IMR-90 (cell line): ENCODE data around the gene CCDC87. TPM values are rescaled to one million over a fixed set of nuclear protein-coding genes. Genes with fewer than 3 reads are reported as not detected.

Experiments
- ATAC-seq: fragments of 200-7000 bp; cut with Tn5 transposase; 2 replicates; pipeline ENCODE4 v1.9.1; 2020; ENCODE audit warnings: low read depth, mild to moderate bottlenecking, moderate library complexity
- BruUV-seq: library from RNA; stranded (reverse); fragments of 400-500 nt; replicated peaks from 2 replicates; lab custom pipeline; 2021; lab: Mats Ljungman, UMichigan
- CTCF ChIA-PET: fragments of 300-600 bp; formaldehyde crosslinking; extraction: SDS; loops from one replicate; lab custom pipeline; 2021; ENCODE audit warnings: antibody characterized with exemption; lab: Yijun Ruan, JAX
- POLR2A ChIA-PET: fragments of 300-600 bp; sonication (Branson Sonifier 250); formaldehyde crosslinking; loops from one replicate; lab custom pipeline; 2022; ENCODE audit warnings: antibody characterized with exemption; ENCODE audit not compliant: unreplicated experiment; lab: Charles Lee
- DNase-seq: peaks from one replicate; pipeline ENCODE4 v3.0.0; 2013
- H2AFZ ChIP-seq: replicated peaks from 2 replicates; pipeline ENCODE3; 2013; ENCODE audit warnings: low read length, mild to moderate bottlenecking; ENCODE audit not compliant: poor library complexity
- H2AK5ac ChIP-seq: 2 replicates; pipeline ENCODE4 v1.6.1; 2013; ENCODE audit warnings: low read depth, low read length, inconsistent platforms
- H2AK9ac ChIP-seq: replicated peaks from 2 replicates; pipeline ENCODE3; 2013; ENCODE audit warnings: mild to moderate bottlenecking, low read depth, low read length, moderate library complexity; ENCODE audit not compliant: poor library complexity
- H2BK120ac ChIP-seq: 2 replicates; pipeline ENCODE4 v1.6.1; 2013; ENCODE audit warnings: low read depth, low read length, inconsistent platforms
- H2BK15ac ChIP-seq: 3 replicates; pipeline ENCODE4 v1.6.1; 2013; ENCODE audit warnings: low read depth, low read length, inconsistent platforms
- H2BK20ac ChIP-seq: 2 replicates; pipeline ENCODE4 v1.6.1; 2013; ENCODE audit warnings: low read depth, mild to moderate bottlenecking, inconsistent platforms, low read length, moderate library complexity
- H2BK5ac ChIP-seq: 2 replicates; pipeline ENCODE4 v1.6.1; 2013; ENCODE audit warnings: mild to moderate bottlenecking, low read depth, low read length, inconsistent platforms; ENCODE audit not compliant: poor library complexity, severe bottlenecking
- H3K14ac ChIP-seq: replicated peaks from 2 replicates; pipeline ENCODE4 v1.6.1; 2013; ENCODE audit warnings: low read depth, low read length, inconsistent platforms
- H3K18ac ChIP-seq: 2 replicates; pipeline ENCODE4 v1.6.1; 2013; ENCODE audit warnings: low read depth, low read length, control low read depth
- H3K23ac ChIP-seq: 2 replicates; pipeline ENCODE4 v1.6.1; 2013; ENCODE audit warnings: low read depth, low read length, inconsistent platforms
- H3K27ac ChIP-seq: 2 replicates; pipeline ENCODE4 v1.5.1; 2013; ENCODE audit warnings: mild to moderate bottlenecking, control low read depth, low read length; ENCODE audit not compliant: insufficient read depth
- H3K27me3 ChIP-seq: 2 replicates; pipeline ENCODE4 v1.6.1; 2013; ENCODE audit warnings: low read length; ENCODE audit not compliant: control insufficient read depth, insufficient read depth
- H3K36me3 ChIP-seq: 2 replicates; pipeline ENCODE4 v1.6.1; 2013; ENCODE audit warnings: low read length, mixed read lengths; ENCODE audit not compliant: control insufficient read depth, insufficient read depth
- H3K4ac ChIP-seq: 2 replicates; pipeline ENCODE4 v1.6.1; 2013; ENCODE audit warnings: low read depth, low read length, inconsistent platforms
- H3K4me1 ChIP-seq: 2 replicates; pipeline ENCODE4 v1.6.1; 2013; ENCODE audit warnings: low read length, mixed read lengths; ENCODE audit not compliant: control insufficient read depth, insufficient read depth
- H3K4me2 ChIP-seq: 2 replicates; pipeline ENCODE4 v1.6.1; 2013; ENCODE audit warnings: low read depth, mild to moderate bottlenecking, control low read depth, low read length, moderate library complexity
- H3K4me3 ChIP-seq: 2 replicates; pipeline ENCODE4 v1.5.1; 2013; ENCODE audit warnings: low read depth, mild to moderate bottlenecking, control low read depth, low read length, moderate library complexity; ENCODE audit not compliant: insufficient read depth
- H3K56ac ChIP-seq: 2 replicates; pipeline ENCODE4 v1.6.1; 2013; ENCODE audit warnings: low read length, inconsistent platforms; ENCODE audit not compliant: insufficient read depth; ENCODE audit errors: extremely low read depth
- H3K79me1 ChIP-seq, 2 experiments: 2 replicates each; pipeline ENCODE4 v1.6.1; 2013; ENCODE audit warnings: low read length in 2 of 2, inconsistent platforms in 1 of 2, low read depth in 1 of 2
- H3K9ac ChIP-seq: 2 replicates; pipeline ENCODE4 v1.6.1; 2013; ENCODE audit warnings: low read depth, low read length, control low read depth
- H3K9me1 ChIP-seq: 2 replicates; pipeline ENCODE4 v1.6.1; 2013; ENCODE audit warnings: low read length, inconsistent platforms; ENCODE audit not compliant: insufficient read depth
- H3K9me3 ChIP-seq: 2 replicates; pipeline ENCODE4 v1.6.1; 2013; ENCODE audit warnings: low read length; ENCODE audit not compliant: control insufficient read depth, insufficient read depth
- H4K20me1 ChIP-seq: 2 replicates; pipeline ENCODE4 v1.6.1; 2013; ENCODE audit warnings: low read length, inconsistent platforms; ENCODE audit not compliant: insufficient read depth
- H4K5ac ChIP-seq: 2 replicates; pipeline ENCODE4 v1.6.1; 2013; ENCODE audit warnings: mild to moderate bottlenecking, low read depth, low read length, control low read depth
- H4K8ac ChIP-seq, 2 experiments: 2 replicates each; pipeline ENCODE4 v1.6.1; 2013; ENCODE audit warnings: low read depth in 2 of 2, low read length in 2 of 2, control low read depth in 1 of 2, inconsistent platforms in 1 of 2
- H4K91ac ChIP-seq: 2 replicates; pipeline ENCODE4 v1.6.1; 2013; ENCODE audit warnings: low read depth, low read length, inconsistent platforms; ENCODE audit not compliant: insufficient read depth
- BHLHE40 ChIP-seq: fragments of 150-350 bp; IDR thresholded peaks from 2 replicates; pipeline ENCODE4 v1.6.1; 2016; ENCODE audit warnings: mild to moderate bottlenecking, low read depth, low read length
- CEBPB ChIP-seq: IDR thresholded peaks from 2 replicates; pipeline ENCODE4 v1.6.1; 2012; ENCODE audit warnings: low read depth, low read length, improper control_type of control experiment
- CHD1 ChIP-seq: IDR thresholded peaks from 2 replicates; pipeline ENCODE4 v1.6.1; 2012; ENCODE audit warnings: low read depth, low read length, improper control_type of control experiment
- CTCF ChIP-seq: conservative IDR thresholded peaks from 2 replicates; pipeline ENCODE4 v1.5.1; 2012; ENCODE audit warnings: mild to moderate bottlenecking, low read depth, low read length, improper control_type of control experiment
- FOS ChIP-seq: fragments of 150-350 bp; IDR thresholded peaks from 2 replicates; pipeline ENCODE4 v1.6.1; 2016; ENCODE audit warnings: low read depth, low read length
- MAFK ChIP-seq: IDR thresholded peaks from 2 replicates; pipeline ENCODE4 v1.6.1; 2012; ENCODE audit warnings: low read depth, low read length, improper control_type of control experiment
- MAZ ChIP-seq: IDR thresholded peaks from 2 replicates; pipeline ENCODE4 v1.6.1; 2012; ENCODE audit warnings: low read depth, mild to moderate bottlenecking, low read length, improper control_type of control experiment, moderate library complexity, borderline replicate concordance
- MXI1 ChIP-seq: IDR thresholded peaks from 2 replicates; pipeline ENCODE4 v1.6.1; 2012; ENCODE audit warnings: low read depth, mild to moderate bottlenecking, low read length, moderate library complexity, borderline replicate concordance
- NFE2L2 ChIP-seq: fragments of 150-350 bp; IDR thresholded peaks from 2 replicates; pipeline ENCODE4 v1.6.1; 2016; ENCODE audit warnings: low read depth, mild to moderate bottlenecking, low read length
- POLR2A ChIP-seq: IDR thresholded peaks from 2 replicates; pipeline ENCODE4 v1.6.1; 2012; ENCODE audit warnings: mild to moderate bottlenecking, low read depth, low read length
- RAD21 ChIP-seq: IDR thresholded peaks from 2 replicates; pipeline ENCODE4 v1.6.1; 2012; ENCODE audit warnings: low read length, improper control_type of control experiment
- RCOR1 ChIP-seq: IDR thresholded peaks from 2 replicates; pipeline ENCODE4 v1.6.1; 2012; ENCODE audit warnings: mild to moderate bottlenecking, low read length, improper control_type of control experiment; ENCODE audit not compliant: insufficient replicate concordance
- RFX5 ChIP-seq: IDR thresholded peaks from 2 replicates; pipeline ENCODE4 v1.8.0; 2012; ENCODE audit warnings: low read depth, mild to moderate bottlenecking, low read length, moderate library complexity
- SMC3 ChIP-seq: fragments of 150-350 bp; IDR thresholded peaks from 2 replicates; pipeline ENCODE4 v1.6.1; 2016; ENCODE audit warnings: low read depth, mild to moderate bottlenecking, antibody characterized with exemption, low read length, moderate library complexity
- USF2 ChIP-seq: fragments of 150-350 bp; IDR thresholded peaks from 2 replicates; pipeline ENCODE4 v1.6.1; 2017; ENCODE audit warnings: mild to moderate bottlenecking, antibody characterized with exemption, low read length, low read depth
- WGBS, 2 experiments: methylation state at CpG; one replicate each; pipeline versions ENCODE4 v1.1.5 to v1.1.7; 2013; ENCODE audit warnings: missing lambda C conversion rate in 2 of 2; ENCODE audit not compliant: insufficient read length in 1 of 2; ENCODE audit errors: extremely low coverage in 2 of 2; 5-methylcytosine and 5-hydroxymethylcytosine counted together
- dilution Hi-C: fragments of 300-500 bp; cut with HindIII; formaldehyde crosslinking; loops from one replicate; pipeline ENCODE4 v1.14.3; 2018; ENCODE audit warnings: low sequenced_read_pairs; ENCODE audit not compliant: unreplicated experiment
- in situ Hi-C: fragments of 300-500 bp; cut with MboI; formaldehyde crosslinking; loops from 3 replicates; pipeline ENCODE4 v1.14.3; 2019; ENCODE audit warnings: low sequenced_read_pairs, inconsistent platforms, mixed read lengths
- intact Hi-C: fragments of 100-400 bp; cut with micrococcal nuclease; formaldehyde crosslinking; loops from 2 replicates; pipeline ENCODE4 v1.10.0; 2022
- polyA plus RNA-seq, 3 experiments: library from polyadenylated mRNA; depleted of rRNA; stranded (reverse); fragments of >200 nt; gene quantifications; 2 replicates each; pipeline ENCODE4 v1.2.3, GENCODE V29; 2012; ENCODE audit warnings: low replicate concordance in 1 of 3
- total RNA-seq: library from RNA; depleted of rRNA; stranded (reverse); fragments of >200 nt; gene quantifications from 2 replicates; pipeline ENCODE4 v1.2.3, GENCODE V29; 2012
- TF ChIP-seq, protein P1 (sequence below): fragments of 150-350 bp; IDR thresholded peaks from 2 replicates; pipeline ENCODE4 v1.6.1; 2016; ENCODE audit warnings: low read depth, mild to moderate bottlenecking, low read length, moderate library complexity, borderline replicate concordance

Gene CCDC87
- total and polyA plus RNA-seq, 2 of the 4 experiments (the other 2 are of a cell fraction), result 0.18 to 0.19 TPM

- H2BK20ac ChIP-seq, result no peak overlapping the region
- H3K79me1 ChIP-seq, result peaks cover 28 to 78% of the 10 kb centered on the region in 2 experiments; a peak in 3 of 4 replicates
- H2BK15ac ChIP-seq, result no peak overlapping the region
- DNase-seq (no peak), ATAC-seq (no peak)
- WGBS, 2 experiments, result 95% methylated on average over 8 of the region's 25 CpGs; no CpG with 5 or more reads in 1 of the 2 experiments
- H2AK9ac ChIP-seq, result no peak overlapping the region
- ChIA-PET POLR2A (no interaction called here), CTCF (no interaction called here)
- no peak overlapping the region for H3K4ac ChIP-seq
- no peak overlapping the region for H4K5ac ChIP-seq
- no peaks in the 10 kb centered on the region for H3K9me3 ChIP-seq
- H4K91ac ChIP-seq, result no peak overlapping the region
- no peak overlapping the region for H3K18ac ChIP-seq
- H3K27me3 ChIP-seq, result no peaks in the 10 kb centered on the region
- no peak overlapping the region for H3K56ac ChIP-seq
- no peak overlapping the region for H3K27ac ChIP-seq
- H4K8ac ChIP-seq, result no peak overlapping the region
- peaks cover 35% of the 10 kb centered on the region for H3K9me1 ChIP-seq
- H2BK5ac ChIP-seq, result no peak overlapping the region
- dilution Hi-C loops (no loop called here), in situ Hi-C loops (no loop called here), intact Hi-C loops (no loop called here)
- BruUV-seq, result no TSS peak
- H2AFZ ChIP-seq, result no peak overlapping the region
- H3K36me3 ChIP-seq, result peaks cover 67% of the 10 kb centered on the region
- no peak overlapping the region for H3K4me3 ChIP-seq
- H2AK5ac ChIP-seq, result no peak overlapping the region
- TF ChIP-seq MAZ (no peak), RAD21 (no peak), CTCF (no peak), RFX5 (no peak), FOS (no peak), BHLHE40 (no peak), NFE2L2 (no peak), POLR2A (no peak), CHD1 (no peak), MAFK (no peak), CEBPB (no peak), RCOR1 (no peak), USF2 (no peak), SMC3 (no peak), MXI1 (no peak)
- TF ChIP-seq, protein P1, sequence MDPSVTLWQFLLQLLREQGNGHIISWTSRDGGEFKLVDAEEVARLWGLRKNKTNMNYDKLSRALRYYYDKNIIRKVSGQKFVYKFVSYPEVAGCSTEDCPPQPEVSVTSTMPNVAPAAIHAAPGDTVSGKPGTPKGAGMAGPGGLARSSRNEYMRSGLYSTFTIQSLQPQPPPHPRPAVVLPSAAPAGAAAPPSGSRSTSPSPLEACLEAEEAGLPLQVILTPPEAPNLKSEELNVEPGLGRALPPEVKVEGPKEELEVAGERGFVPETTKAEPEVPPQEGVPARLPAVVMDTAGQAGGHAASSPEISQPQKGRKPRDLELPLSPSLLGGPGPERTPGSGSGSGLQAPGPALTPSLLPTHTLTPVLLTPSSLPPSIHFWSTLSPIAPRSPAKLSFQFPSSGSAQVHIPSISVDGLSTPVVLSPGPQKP, result no peak
- H3K9ac ChIP-seq, result no peak overlapping the region
- no peak overlapping the region for H2BK120ac ChIP-seq
- no peak overlapping the region for H3K23ac ChIP-seq
- peaks cover 98% of the 10 kb centered on the region for H4K20me1 ChIP-seq
- H3K4me1 ChIP-seq, result peaks cover 2% of the 10 kb centered on the region; the same call in 1 of the 2 replicates
- H3K4me2 ChIP-seq, result no peak overlapping the region
- H3K14ac ChIP-seq, result no peak overlapping the region
Observed at GRCh38 chr11:66626382-66626781, 33.5 kb upstream of the CCDC87 start.
